C4-2B (cell line): ENCODE results near the gene KLHDC4.

ENCODE experiments used
- ZFX ChIP-seq: fragments of 450-650 bp; IDR thresholded peaks from 2 replicates; pipeline ENCODE4 v1.6.1; 2017
- TF ChIP-seq, protein P1 (sequence below): fragments of 450-650 bp; conservative IDR thresholded peaks from 2 replicates; pipeline ENCODE4 v1.5.1; 2017; ENCODE audit warnings: mild to moderate bottlenecking

DNA sequence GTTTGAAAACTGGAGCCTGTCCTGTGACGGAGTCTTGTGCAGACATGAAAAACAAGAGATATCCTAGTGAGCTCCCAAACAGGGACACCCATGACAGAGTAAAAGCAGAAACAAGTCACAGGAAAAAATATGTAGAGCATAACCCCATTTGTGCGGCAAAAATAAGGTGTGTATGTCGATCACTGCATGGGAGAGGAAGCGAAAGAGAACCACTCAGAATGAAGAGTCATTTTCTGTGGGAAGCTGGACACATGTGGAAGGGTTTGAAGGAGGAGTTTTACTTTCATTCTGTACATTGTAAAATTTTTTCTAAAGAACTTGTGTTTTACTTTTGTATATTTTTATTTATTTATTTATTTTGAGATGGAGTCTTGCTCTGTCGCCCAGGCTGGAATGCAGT, 91.4 kb downstream of the KLHDC4 start:
- TF ChIP-seq, protein P1, sequence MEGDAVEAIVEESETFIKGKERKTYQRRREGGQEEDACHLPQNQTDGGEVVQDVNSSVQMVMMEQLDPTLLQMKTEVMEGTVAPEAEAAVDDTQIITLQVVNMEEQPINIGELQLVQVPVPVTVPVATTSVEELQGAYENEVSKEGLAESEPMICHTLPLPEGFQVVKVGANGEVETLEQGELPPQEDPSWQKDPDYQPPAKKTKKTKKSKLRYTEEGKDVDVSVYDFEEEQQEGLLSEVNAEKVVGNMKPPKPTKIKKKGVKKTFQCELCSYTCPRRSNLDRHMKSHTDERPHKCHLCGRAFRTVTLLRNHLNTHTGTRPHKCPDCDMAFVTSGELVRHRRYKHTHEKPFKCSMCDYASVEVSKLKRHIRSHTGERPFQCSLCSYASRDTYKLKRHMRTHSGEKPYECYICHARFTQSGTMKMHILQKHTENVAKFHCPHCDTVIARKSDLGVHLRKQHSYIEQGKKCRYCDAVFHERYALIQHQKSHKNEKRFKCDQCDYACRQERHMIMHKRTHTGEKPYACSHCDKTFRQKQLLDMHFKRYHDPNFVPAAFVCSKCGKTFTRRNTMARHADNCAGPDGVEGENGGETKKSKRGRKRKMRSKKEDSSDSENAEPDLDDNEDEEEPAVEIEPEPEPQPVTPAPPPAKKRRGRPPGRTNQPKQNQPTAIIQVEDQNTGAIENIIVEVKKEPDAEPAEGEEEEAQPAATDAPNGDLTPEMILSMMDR = no peak
- TF ChIP-seq ZFX = no peak
